HG03460 (cell line): Measurements from ENCODE around the gene NGEF.

Experiments used
- ATAC-seq: cut with Tn5 transposase; IDR thresholded peaks from one replicate; pipeline ENCODE4 v1.9.1; 2021; ENCODE audit not compliant: unreplicated experiment

NGEF gene

DNA sequence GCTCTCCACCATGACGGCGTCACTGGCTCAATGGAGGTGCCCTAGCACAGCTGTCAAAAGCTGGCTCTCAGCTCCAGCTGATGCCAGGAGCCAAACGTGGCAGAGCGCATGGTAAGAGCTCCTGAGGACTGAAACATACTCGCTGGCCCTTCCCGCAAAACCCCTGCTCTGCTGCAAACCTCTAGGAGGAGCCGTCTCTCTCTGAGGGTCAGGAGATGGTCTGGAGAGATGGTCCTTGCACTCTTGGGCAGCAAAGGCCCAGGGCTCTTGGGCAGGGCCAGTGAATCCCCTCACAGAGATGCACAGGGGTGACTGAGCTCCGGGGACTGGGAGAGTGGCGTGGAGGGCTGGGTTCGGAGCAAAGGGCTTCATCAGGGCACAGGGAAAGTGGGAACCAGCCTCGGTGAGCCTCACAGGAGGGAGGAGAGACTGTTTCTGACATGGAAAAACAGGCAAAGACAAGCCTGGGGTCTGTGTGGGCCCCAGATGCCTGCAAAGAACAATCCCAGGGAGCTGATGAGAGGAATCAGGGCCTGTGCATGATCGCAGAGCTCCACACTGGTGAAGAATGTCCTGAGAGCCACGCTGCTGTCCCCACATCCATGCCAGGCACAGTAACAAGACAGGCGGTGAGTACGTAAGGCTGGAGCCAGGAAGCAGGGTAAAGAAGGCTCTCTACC is 125.7 kb downstream of the NGEF start:
- no peak for ATAC-seq

DNA sequence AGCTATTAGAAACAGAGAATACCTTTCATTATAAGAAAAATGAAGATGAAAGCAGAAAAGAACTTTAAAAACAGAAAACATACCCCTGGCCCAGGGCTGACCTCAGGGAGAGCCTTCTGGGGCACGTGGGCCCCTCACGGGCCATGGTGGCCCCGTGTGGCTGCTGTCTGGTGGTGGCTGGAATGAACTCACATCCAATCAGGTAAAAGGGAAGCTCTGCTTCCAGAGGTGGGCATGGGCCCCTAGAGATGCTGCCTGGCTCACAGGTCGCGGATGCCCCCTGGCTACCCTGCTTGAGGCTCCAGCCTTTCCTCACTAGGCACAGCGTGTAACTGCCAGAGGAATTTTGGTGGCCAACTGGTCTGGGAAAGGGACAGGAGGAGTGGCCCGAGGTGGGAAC is 126.4 kb downstream of the NGEF start:
- ATAC-seq, result no peak

GRCh38 chr2:232886176-232886575 is 126.9 kb downstream of the NGEF start:
- no peak for ATAC-seq

GRCh38 chr2:232885264-232885961 is 127.6 kb downstream of the NGEF start:
- ATAC-seq, result no peak

DNA sequence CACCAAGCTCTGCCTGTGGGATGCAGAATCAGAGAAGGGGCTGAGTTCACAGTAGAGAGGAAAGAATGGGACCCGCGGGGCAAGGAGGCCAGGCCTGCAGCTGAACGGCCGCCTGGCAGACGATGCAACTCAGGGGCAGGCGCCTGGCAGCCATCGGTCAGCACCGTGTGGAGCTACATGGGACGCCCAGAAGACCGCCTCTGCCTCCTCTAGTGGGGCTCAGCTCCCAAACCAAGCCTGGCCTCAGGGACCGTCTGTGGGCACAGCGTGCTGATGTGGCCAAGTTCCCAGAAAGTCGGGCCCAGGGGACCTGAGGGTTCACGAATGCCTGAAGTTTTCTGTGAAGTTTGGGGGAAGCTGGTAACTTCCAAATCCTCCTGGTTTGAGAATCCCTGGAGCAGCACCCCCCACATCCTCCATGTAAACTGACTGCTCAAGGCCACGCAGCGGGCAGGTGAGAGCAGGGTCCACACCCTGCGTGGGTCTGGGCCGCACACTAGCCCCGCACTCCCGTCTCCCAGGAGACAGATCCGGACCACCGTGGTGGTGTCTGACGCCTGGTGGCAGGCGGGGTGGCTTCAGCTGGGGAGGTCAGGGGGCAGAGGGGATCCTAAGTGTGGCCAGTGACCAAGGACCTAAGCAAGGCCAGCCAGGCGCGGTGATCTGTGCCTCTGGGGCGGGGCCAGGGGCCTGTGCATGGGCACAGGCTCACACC is 128.3 kb downstream of the NGEF start:
- ATAC-seq, result no peak

- ATAC-seq, result no peak
Measured at GRCh38 chr2:232884001-232884421, 129.0 kb downstream of the NGEF start.

- no peak for ATAC-seq
Measured at GRCh38 chr2:232883116-232883721, 129.8 kb downstream of the NGEF start.

DNA sequence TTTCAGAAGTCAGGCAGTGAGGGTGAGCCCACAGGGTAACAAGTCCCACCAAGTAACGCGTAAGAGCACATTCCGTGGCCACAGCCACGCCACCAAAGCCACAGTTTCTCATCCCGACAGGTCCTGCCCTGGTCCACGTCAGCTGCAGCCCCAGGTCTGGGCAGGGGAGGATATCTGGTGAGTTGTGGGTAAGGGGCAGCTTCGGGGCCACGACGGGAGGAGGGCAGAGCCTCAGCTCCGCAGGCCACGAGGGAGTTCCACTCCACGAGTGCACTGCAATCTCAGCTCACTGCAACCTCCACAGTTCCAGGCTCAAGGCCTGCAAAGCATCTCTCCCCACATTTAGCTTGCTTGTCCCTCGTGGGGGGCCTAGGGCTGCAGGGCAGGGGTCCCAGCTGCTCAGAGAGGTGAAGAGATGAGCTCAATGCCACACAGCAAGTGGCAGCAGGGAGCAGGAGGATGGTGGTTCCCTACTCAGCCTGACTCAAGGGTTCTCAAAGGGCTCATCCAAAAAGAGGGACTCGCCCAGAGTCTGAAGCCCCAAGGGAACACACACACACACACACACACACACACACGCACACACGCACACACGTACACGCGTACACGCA is 130.4 kb downstream of the NGEF start:
- no peak for ATAC-seq

- no peak for ATAC-seq
Measured at GRCh38 chr2:232882085-232882484, 131.0 kb downstream of the NGEF start.

- ATAC-seq, result no peak
Measured at GRCh38 chr2:232880764-232881351, 132.2 kb downstream of the NGEF start.

DNA sequence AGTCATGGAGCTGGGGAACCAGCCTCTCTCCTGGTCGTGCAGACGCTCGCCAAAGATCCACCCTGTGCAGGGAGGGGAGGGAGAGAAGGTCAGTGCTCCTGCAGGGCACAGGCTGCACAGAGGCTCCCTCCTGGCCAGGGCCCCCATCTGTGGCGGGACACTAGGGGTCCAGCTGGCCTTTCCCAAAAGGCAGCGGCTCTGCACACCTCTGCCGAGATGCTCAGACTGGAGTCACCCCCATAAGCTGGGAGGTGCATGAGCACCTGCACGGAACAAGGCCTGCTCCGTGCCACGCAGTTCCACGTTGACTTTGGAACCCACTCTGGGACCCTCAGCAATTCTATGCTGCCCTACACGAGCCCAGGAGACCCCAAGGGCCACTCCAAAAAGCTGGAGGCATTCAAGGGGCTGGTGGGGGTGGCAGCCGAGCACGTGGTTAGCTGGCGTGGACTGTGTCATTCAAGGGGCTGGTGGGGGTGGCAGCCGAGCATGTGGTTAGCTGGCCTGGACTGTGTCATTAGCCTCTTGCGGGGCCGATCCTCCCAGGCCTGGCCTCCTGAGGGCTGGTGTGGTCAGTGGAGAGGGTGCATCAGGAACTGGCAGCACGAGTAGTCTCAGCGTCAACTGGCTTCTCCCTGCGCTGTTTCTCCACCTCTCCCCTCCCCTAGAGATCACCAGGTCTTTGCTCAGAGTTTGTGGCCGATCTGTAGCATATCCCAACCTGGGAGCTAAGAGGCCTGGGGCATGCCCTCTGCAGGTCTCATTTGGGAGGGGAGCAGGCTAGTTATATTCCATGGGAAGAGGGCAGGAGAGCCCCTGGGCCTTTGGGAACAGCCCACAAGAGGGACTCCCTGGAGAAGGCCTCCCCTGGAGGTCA is 133.2 kb downstream of the NGEF start:
- ATAC-seq, result no peak

GRCh38 chr2:232878855-232879617 is 134.0 kb downstream of the NGEF start:
- no peak for ATAC-seq

DNA sequence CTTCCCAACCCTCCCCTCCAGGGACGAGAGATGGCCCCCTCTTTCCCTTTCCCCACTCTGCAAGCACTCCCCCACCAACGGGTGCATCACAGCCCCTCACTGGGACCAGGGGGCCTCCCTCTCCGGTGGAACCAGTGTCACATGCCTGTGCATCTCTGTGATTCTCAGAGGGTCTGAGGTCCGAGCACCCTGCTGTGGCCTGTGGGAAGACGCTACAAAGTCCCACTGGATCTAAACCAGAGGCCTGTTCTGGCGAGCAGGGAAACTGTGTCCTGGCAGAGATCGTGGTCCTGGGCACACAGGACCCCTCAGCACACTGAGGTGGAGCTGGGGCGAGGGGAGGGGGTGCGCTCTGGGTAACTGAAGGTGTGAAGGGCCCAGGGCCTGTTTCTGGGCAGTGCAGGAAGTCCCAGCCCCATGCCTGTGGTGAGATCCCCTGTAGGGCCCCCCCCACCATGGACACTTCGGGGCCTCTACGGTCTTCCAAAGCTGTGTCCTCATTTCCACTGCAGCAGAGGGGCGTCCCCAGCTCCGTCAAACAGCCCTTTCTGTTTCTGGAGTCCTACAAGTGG is 135.0 kb downstream of the NGEF start:
- ATAC-seq, result no peak

- ATAC-seq, result no peak
Measured at GRCh38 chr2:232876978-232877441, 136.0 kb downstream of the NGEF start.

GRCh38 chr2:232876161-232876977 is 136.7 kb downstream of the NGEF start:
- no peak for ATAC-seq

GRCh38 chr2:232875256-232876121 is 137.6 kb downstream of the NGEF start:
- ATAC-seq, result no peak

DNA sequence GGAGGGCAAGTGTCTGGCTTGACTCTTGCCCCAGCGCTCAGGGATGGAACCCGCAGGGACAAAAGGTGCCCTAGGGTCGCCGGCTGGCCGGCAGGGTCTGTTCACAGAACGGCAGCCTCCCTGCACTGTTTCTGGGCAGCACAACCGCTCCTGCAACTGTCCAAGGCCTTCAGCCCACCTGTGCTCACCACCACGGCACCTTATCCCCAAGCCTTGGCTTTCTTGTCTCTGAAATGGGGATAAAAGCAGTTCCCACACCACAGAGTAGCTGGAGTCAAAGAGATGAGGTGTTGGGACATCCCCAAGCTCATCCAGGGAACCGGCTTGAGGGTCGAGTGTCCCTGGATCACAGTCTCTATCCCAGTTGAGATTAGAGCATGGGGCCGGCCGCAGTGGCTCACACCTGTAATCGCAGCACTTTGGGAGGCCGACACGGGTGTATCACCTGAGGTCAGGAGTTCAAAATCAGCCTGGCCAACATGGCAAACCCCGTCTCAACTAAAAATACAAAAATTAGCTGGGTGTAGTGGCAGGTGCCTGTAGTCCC is 138.3 kb downstream of the NGEF start:
- ATAC-seq, result no peak
